T-helper 2 cell (primary cell): Measurements from ENCODE around the gene MEIOSIN.
"Not testable (repeated sequence)": the region's sequence is repeated elsewhere in the genome, so short reads cannot be mapped to it uniquely, and the experiment has no call there.

Experiments
- DNase-seq, 5 experiments: peaks; one replicate each; pipeline versions ENCODE4 v3.0.0 to v3.0.0-alpha.2; 2012 to 2022

MEIOSIN gene

GRCh38 chr19:45720065-45720464 is 13.2 kb upstream of the MEIOSIN start:
- DNase-seq, result not testable (repeated sequence)

- not testable (repeated sequence) for DNase-seq
These were observed 4.6 kb upstream of the MEIOSIN start for GRCh38 chr19:45728683-45729082.

GRCh38 chr19:45729800-45730290 is 3.4 kb upstream of the MEIOSIN start:
- DNase-seq, result no peak

GRCh38 chr19:45730368-45731288 is 2.6 kb upstream of the MEIOSIN start, which contains the start of gene FBXO46:
FBXO46 (minus strand) TSS chr19:45730896; CDS start chr19:45713495, 17,401 bp downstream.
- DNase-seq, result peak; percentile 75 to 97 (median 91)

- no peak for DNase-seq
These were observed 6.5 kb downstream of the MEIOSIN start for GRCh38 chr19:45739498-45740439.

- no peak for DNase-seq
These were observed 9.7 kb downstream of the MEIOSIN start for GRCh38 chr19:45742969-45743368.

- no peak for DNase-seq
These were observed 12.4 kb downstream of the MEIOSIN start for GRCh38 chr19:45745606-45746005.

GRCh38 chr19:45746866-45747265 is 13.6 kb downstream of the MEIOSIN start:
- no peak for DNase-seq

- no peak for DNase-seq
These were observed 14.3 kb downstream of the MEIOSIN start for GRCh38 chr19:45747513-45747912.

- DNase-seq, result not testable (repeated sequence)
These were observed 18.2 kb downstream of the MEIOSIN start for GRCh38 chr19:45751483-45751882.

- no peak for DNase-seq
These were observed 19.4 kb downstream of the MEIOSIN start for GRCh38 chr19:45752639-45753038.

- no peak for DNase-seq
These were observed 20.3 kb downstream of the MEIOSIN start for GRCh38 chr19:45753548-45753947.

GRCh38 chr19:45754323-45754722 is 21.1 kb downstream of the MEIOSIN start:
- no peak for DNase-seq

GRCh38 chr19:45757695-45758094 is 24.5 kb downstream of the MEIOSIN start:
- DNase-seq, result no peak

- DNase-seq, result no peak
These were observed 25.7 kb downstream of the MEIOSIN start for GRCh38 chr19:45758921-45759320.

GRCh38 chr19:45761714-45762113 is 28.5 kb downstream of the MEIOSIN start:
- no peak for DNase-seq

GRCh38 chr19:45762870-45763631 is 29.8 kb downstream of the MEIOSIN start:
- no peak for DNase-seq

GRCh38 chr19:45763691-45764294 is 30.6 kb downstream of the MEIOSIN start:
- no peak for DNase-seq

- no peak for DNase-seq
These were observed 31.2 kb downstream of the MEIOSIN start for GRCh38 chr19:45764475-45764874.

- no peak for DNase-seq
These were observed 31.9 kb downstream of the MEIOSIN start for GRCh38 chr19:45764945-45765701.

- no peak for DNase-seq
These were observed 32.6 kb downstream of the MEIOSIN start for GRCh38 chr19:45765702-45766295.
